Osteoblast (primary cell): ENCODE results near the gene KIF21B. TPM values are rescaled to one million over a fixed set of nuclear protein-coding genes. Genes with fewer than 3 reads are reported as not detected.

Source experiments
- DNase-seq: peaks from one replicate; pipeline ENCODE4 v3.0.0; 2011; ENCODE audit warnings: low spot score, mixed read lengths; ENCODE audit not compliant: insufficient read length; ENCODE audit errors: missing footprints
- H2AFZ ChIP-seq: 2 replicates; pipeline ENCODE4 v1.6.0; 2011; ENCODE audit warnings: mild to moderate bottlenecking, low read length
- H3K27ac ChIP-seq: 2 replicates; pipeline ENCODE4 v1.5.1; 2011; ENCODE audit warnings: mild to moderate bottlenecking, low read depth, low read length, moderate library complexity
- H3K27me3 ChIP-seq: 2 replicates; pipeline ENCODE4 v1.6.0; 2012; ENCODE audit warnings: mild to moderate bottlenecking, control low read depth, inconsistent platforms, low read length, moderate library complexity; ENCODE audit not compliant: insufficient read depth
- H3K36me3 ChIP-seq: 2 replicates; pipeline ENCODE4 v1.5.1; 2011; ENCODE audit warnings: mild to moderate bottlenecking, low read length, control low read depth, moderate library complexity; ENCODE audit not compliant: insufficient read depth
- H3K4me1 ChIP-seq: 2 replicates; pipeline ENCODE4 v1.5.1; 2011; ENCODE audit warnings: mild to moderate bottlenecking, low read length, control low read depth, moderate library complexity; ENCODE audit not compliant: insufficient read depth
- H3K4me2 ChIP-seq: 2 replicates; pipeline ENCODE4 v1.6.0; 2011; ENCODE audit warnings: mild to moderate bottlenecking, low read length; ENCODE audit not compliant: insufficient read depth
- H3K4me3 ChIP-seq: fragments of 200-600 bp; sonication (generic); 3 replicates; pipeline ENCODE4 v1.5.1; 2012; ENCODE audit warnings: mild to moderate bottlenecking, low read length, inconsistent platforms; ENCODE audit not compliant: insufficient read depth
- H3K79me2 ChIP-seq: 2 replicates; pipeline ENCODE4 v1.6.0; 2012; ENCODE audit warnings: mild to moderate bottlenecking, low read length, control low read depth, inconsistent platforms; ENCODE audit not compliant: insufficient read depth
- H3K9me3 ChIP-seq: 2 replicates; pipeline ENCODE4 v1.5.1; 2011; ENCODE audit warnings: low read depth, low read length, control low read depth
- H4K20me1 ChIP-seq: 2 replicates; pipeline ENCODE4 v1.6.0; 2012; ENCODE audit warnings: mild to moderate bottlenecking, low read length, control low read depth; ENCODE audit not compliant: insufficient read depth
- CTCF ChIP-seq: IDR thresholded peaks from 2 replicates; pipeline ENCODE4 v1.5.1; 2011; ENCODE audit warnings: mild to moderate bottlenecking, low read depth, low read length, moderate library complexity; ENCODE audit errors: extremely low read depth
- total RNA-seq: library from RNA; depleted of rRNA; stranded (reverse); fragments of >200 nt; gene quantifications from 2 replicates; pipeline ENCODE4 v1.2.3, GENCODE V29; 2012

Gene KIF21B
- total RNA-seq, 1 donor: under 0.01 TPM

GRCh38 chr1:200929530-200930278 is 93.8 kb downstream of the KIF21B start:
- no peak overlapping the region for H3K4me2 ChIP-seq
- TF ChIP-seq CTCF: no peak
- no peaks in the 10 kb centered on the region for H3K9me3 ChIP-seq
- H3K27ac ChIP-seq: no peak overlapping the region
- no peaks in the 10 kb centered on the region for H3K4me1 ChIP-seq
- no peak overlapping the region for H3K4me3 ChIP-seq
- no peaks in the 10 kb centered on the region for H4K20me1 ChIP-seq
- H3K36me3 ChIP-seq: no peaks in the 10 kb centered on the region
- H3K79me2 ChIP-seq: no peaks in the 10 kb centered on the region
- no peak overlapping the region for H2AFZ ChIP-seq
- peaks cover 13% of the 10 kb centered on the region for H3K27me3 ChIP-seq
- peak; percentile 38 for DNase-seq

- DNase-seq: no peak
- Histone ChIP-seq H3K36me3 (no peaks in the 10 kb centered on the region), H3K9me3 (no peaks in the 10 kb centered on the region), H3K79me2 (no peaks in the 10 kb centered on the region), H3K4me3 (no peak overlapping the region), H3K4me1 (no peaks in the 10 kb centered on the region), H3K4me2 (no peak overlapping the region), H3K27me3 (peaks cover 22% of the 10 kb centered on the region), H2AFZ (no peak overlapping the region), H4K20me1 (no peaks in the 10 kb centered on the region), H3K27ac (no peak overlapping the region)
- no peak for TF ChIP-seq CTCF
These were observed 97.7 kb downstream of the KIF21B start for GRCh38 chr1:200925831-200926230.

GRCh38 chr1:200923601-200924000 is 99.9 kb downstream of the KIF21B start:
- DNase-seq: peak; percentile 45

More at GRCh38 chr1:200923601-200924000, 99.9 kb downstream of the KIF21B start:
- no peaks in the 10 kb centered on the region for H3K79me2 ChIP-seq
- no peak overlapping the region for H3K4me3 ChIP-seq
- H3K27ac ChIP-seq: no peak overlapping the region
- no peak for TF ChIP-seq CTCF
- no peaks in the 10 kb centered on the region for H3K4me1 ChIP-seq
- H3K9me3 ChIP-seq: no peaks in the 10 kb centered on the region
- no peaks in the 10 kb centered on the region for H3K36me3 ChIP-seq
- H3K27me3 ChIP-seq: peaks cover 26% of the 10 kb centered on the region
- no peak overlapping the region for H3K4me2 ChIP-seq
- no peaks in the 10 kb centered on the region for H4K20me1 ChIP-seq
- H2AFZ ChIP-seq: no peak overlapping the region
